GM19328 (cell line): Measurements from ENCODE around the gene SLC16A10.
"Not testable (repeated sequence)": the region's sequence is repeated elsewhere in the genome, so short reads cannot be mapped to it uniquely, and the experiment has no call there.

Experiments
- ATAC-seq: cut with Tn5 transposase; IDR thresholded peaks from one replicate; pipeline ENCODE4 v1.9.1; 2021; ENCODE audit warnings: mild to moderate bottlenecking, moderate library complexity; ENCODE audit not compliant: unreplicated experiment

Gene SLC16A10

DNA sequence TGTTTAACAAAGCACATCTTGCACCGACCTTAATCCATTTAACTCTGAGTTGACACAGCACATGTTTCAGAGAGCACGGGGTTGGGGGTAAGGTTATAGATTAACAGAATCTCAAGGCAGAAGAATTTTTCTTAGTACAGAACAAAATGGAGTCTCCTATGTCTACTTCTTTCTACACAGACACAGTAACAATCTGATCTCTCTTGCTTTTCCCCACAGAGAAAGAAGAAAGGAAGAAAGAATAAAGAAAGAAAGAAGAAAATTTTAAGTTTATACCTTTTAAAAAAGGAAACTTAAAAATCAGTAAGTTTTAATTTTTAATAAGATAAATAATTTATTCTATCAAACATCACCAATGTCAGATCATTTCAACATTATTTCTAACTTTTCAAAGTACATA, 168.5 kb downstream of the SLC16A10 start:
- not testable (repeated sequence) for ATAC-seq

DNA sequence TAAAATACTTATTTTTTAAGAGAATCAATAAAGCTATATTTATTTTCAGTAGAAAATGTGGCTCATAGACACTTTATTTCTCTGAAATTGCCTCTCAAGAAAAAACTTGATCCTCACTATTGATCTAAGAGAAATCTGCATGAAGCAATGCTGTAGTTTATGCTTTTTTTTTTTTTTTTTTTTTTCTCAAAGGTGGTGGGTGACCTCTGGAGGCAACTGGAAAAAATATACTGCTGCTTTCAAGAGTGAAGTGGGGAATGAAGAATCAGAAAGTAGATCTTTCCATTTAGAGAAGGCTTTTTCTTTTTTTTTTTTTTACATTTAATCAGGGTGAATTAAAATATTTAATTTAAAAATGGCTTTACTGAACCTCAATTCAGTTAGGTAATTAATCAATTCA, 169.3 kb downstream of the SLC16A10 start:
- ATAC-seq: no peak

DNA sequence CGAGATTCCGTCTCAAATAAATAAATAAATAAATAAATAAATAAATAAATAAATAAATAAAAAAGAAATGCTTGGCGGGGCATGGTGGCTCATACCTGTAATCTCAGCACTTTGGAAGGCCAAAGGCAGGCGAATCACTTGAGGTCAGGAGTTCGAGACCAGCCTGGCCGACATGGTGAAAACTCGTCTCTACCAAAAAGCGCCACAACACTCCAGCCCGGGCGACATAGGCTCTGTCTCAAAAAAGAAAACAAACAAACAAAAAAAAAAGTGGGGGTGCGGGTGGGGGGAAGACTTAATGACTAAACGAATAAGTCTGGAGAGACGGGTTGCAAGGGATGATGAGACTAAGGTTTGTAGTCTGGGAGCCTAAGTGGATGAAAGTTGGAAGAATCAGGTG, 170.7 kb downstream of the SLC16A10 start:
- ATAC-seq: no peak

DNA sequence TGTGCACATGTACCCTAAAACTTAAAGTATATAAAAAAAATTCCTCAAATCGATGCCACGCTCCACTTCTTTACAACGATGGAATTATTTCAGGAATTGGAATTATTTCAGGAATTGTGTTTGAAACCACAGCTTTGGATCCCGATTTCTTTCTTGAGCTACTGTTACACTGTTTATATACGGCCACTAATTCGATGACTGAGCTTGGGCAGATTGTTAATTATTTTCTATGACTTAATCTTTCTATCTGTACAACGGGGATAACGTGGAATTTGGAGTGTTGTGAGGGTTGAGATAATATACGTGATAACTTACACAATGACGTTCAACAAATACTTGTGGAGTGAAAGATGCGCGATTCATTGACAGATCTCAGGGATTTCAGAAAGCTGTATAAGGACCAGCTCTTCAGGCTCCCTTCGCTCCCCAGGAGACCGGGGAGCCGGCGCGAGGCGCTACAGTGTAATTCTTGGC, 171.3 kb downstream of the SLC16A10 start:
- ATAC-seq: no peak

DNA sequence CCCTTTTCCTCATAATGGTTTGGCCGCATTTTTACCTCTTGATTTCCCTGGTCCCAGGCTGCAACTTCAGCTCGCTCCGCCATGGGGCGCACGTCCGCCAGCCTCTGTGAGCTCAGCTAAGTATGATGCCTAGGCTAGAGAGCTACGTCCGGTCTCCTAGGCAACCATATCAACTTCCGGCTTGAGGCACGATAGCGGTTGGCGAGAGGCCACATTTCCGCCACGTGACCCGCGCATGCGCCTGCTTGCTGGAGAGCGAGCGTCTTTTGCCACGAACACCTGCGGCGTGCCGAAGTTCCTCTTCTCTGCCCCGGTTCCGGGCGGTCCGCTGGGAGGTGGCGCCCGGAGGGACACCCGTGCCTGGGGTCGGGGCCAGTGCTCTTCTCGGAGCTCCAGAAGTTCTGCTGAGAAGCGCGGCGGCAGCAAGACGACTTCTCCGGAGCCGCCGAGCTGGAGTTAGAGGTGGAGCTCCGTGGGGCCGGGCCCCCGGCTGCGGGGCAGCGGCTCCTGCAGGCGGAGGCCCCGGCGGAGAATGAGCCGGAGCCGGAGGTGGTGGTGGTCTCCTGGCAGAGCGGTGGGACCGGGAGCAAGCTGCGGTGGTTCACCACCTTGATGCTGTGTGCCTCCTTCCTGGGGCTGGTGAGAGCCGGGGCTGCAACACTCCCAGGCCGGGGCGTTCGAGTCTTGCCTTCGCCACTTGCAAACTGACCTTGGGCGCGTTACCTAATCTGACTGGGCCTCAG, 172.0 kb downstream of the SLC16A10 start:
- ATAC-seq: peak; percentile 98

DNA sequence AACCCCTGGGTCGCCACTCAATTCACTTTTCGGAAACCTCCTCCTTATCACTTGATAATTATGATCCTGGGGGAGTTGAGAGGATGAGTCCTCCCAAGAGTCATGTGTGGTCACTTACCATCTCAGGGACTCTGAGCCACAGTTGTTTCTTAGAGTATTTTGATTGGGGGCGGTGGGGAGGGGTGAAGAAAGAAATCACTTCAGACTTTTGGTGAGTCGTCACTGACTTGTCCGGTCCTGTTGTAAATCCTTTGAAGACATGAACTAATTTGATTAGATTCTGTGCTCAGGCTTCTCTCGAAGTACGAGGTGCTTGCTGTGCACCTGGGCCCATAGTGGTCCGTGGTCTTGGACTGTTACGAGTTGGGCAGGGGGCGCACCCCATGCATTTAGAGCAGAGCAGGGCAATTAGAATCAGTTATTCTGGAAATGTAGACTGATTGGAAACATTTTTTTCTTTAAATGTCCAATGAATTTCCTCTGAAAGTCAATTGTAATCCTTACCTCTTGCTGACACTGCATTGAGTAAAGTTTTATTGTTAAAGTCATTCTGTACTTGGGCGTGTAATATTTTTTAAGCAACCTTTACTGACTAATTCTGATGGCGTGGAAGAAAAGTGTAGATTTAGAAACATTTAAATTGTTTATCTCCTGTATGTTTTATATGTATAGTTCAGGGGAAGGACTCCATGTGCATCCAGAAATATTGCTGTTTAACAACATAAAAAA, 173.4 kb downstream of the SLC16A10 start:
- no peak for ATAC-seq

DNA sequence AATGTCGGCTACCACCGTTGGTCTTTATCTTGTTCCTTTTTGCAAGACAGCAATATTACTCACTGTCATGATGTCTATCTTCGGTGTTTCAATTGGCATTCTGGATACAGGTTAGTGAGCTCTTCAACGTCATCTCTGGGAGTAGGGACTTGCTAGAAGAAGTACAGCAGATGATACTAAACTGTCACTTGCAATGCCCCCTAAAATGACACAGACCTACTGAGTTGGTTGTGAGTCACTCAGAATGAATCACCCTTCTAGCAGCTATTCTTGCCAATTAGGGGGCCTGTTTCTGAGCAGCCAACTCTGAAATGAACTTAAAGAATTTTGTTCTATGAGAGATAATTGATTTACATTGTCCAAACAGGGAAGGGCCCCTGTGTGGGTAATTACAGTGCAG, 176.5 kb downstream of the SLC16A10 start:
- no peak for ATAC-seq

DNA sequence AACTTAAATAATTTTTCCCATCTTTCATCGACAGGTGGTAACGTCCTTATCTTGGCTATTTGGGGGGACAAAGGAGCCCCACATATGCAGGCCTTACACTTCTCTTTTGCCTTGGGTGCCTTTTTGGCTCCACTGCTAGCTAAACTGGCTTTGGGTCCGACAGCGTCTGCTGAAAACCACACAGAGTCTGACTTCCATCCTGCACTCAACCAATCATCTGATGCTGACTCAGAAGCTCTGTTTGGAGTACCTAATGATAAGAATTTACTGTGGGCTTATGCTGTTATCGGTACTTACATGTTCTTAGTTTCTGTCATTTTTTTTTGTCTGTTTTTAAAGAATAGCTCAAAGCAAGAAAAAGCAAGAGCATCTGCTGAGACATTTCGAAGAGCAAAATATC, 178.5 kb downstream of the SLC16A10 start:
- no peak for ATAC-seq

DNA sequence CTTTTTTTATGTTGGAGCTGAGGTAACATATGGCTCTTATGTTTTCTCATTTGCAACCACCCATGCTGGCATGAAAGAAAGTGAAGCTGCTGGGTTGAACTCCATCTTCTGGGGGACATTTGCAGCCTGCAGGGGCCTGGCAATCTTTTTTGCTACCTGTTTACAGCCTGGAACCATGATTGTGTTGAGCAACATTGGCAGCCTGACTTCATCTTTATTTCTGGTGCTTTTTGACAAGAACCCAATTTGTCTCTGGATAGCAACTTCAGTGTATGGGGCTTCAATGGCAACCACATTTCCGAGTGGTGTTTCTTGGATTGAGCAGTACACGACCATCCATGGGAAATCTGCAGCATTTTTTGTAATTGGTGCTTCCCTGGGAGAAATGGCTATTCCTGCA, 179.0 kb downstream of the SLC16A10 start:
- no peak for ATAC-seq

DNA sequence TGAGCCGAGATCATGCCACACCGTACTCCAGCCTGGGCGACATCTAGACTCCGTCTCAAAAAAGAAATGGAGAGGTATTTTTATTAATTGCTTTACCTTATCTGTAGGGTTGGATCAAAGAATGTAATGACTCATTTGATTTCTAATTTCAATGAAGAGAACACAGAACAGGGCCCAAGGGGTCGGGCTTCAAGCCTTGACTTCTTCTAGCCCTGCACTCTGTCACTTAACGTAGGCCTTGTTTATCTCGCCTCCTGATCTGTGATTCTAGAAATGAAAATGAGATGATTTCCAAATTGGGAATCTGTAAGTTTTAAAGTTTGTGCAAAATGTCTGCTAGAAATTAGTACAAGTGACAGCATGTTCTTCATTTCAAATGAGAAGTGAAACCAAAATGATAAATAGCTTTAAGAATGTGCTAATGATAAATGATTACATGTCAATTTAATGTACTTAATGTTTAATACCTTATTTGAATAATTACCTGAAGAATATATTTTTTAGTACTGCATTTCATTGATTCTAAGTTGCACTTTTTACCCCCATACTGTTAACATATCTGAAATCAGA, 180.5 kb downstream of the SLC16A10 start:
- no peak for ATAC-seq

DNA sequence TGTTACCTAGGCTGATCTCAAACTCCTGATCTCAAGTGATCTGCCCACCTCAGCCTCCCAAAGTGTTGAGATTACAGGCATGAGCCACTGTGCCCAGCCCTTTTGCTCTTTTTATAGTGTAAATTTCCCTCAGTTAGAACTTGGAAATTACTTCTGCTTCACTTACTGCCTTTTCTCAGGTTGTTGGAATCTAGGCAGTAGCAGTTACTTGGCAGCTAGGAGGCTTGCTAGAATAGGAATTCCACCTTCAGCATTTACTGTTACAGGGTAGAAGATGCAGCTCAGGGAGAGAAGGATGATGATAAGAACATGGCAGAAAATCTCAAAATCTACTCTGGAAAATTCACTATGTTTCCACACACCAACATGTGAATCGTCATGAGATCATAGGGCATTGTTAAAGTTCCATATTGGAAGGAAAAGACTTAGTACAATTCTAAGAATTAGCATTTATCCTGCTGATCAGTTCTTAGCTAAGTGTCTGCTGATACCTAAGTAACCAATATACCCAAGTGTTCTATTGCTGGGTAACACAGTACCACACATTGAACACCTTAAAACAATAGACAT, 182.2 kb downstream of the SLC16A10 start:
- no peak for ATAC-seq

DNA sequence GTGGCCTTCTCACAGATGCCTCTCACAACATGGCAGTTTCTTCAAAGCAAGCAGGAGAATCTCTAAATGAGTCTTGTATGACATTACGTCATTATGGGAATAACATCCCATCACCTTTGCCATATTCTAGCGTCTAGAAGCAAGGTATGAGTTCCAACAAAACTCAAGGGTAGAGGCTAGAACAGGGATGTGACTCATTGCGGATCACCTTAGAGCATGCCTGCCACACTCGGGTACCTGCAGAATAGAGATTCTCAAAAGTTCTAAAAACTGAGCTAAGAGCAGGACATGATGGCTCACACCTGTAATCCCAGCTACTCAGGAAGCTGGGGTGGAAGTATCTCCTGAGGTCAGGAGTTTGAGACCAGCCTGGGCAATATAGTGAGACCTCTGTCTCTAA, 182.8 kb downstream of the SLC16A10 start:
- no peak for ATAC-seq

DNA sequence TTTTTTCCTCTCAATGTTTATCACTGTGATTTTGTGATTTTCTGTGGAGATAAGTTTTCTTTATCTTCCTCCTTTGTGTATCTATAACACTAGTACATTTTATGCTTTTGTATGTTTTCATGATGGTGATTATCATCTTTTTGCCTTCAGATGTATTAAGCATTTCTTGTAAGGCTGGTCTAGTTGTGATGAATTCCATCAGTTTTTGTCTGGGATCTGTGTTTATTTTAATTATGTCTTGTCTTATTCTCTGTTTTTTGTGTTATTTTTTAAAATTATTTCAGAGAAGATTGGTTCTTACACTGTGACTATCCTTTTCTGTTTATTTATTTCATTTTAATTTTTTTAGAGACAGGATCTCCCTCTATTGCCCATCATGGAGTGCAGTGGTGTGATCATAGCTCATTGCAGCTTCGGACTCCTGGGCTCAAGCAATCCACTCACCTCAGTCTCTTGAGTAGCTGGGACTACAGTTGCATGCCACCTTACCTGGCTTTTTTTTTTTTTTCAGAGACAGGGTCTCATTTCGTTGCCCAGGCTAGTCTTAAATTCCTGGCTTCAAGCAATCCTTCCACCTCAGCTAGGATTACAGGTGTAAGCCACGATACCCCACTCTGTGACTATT, 187.4 kb downstream of the SLC16A10 start:
- no peak for ATAC-seq

DNA sequence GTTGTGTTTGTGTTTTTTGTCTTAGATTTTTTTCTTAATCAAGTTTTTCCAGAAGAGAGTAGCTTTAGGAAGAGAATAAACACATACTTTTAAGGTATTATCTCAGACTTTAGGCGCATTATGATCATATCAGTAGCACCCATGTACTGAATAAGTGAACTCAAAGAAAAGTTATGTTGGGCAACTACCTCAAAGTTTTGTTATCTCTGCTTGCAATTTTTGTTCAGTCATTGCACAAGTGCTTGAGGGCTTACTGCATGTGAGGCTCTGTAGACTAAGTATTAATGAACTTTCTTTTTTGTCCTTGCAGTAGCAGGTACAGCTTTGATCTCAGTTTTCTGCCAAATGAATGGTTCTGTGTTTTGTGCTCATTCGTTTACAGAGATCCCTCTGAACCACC, 189.0 kb downstream of the SLC16A10 start:
- no peak for ATAC-seq

DNA sequence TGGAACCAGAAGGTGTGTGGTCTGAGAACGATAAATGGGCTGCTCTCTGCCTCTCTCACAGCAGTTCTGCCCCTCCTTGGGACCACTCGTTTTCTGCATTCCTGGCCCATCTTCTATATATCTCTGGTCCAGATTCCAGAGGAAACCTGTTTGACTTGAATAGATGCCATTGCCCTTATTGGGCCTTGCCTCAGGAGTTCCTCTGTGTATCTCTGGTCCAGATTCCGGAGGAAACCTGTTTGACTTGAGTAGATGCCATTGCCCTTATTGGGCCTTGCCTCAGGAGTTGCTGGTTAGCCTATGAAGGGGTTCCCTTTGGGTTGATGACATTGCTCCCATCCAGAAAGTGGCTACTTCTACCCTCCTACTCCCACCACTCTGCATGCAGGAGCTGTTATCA, 189.4 kb downstream of the SLC16A10 start:
- ATAC-seq: no peak

DNA sequence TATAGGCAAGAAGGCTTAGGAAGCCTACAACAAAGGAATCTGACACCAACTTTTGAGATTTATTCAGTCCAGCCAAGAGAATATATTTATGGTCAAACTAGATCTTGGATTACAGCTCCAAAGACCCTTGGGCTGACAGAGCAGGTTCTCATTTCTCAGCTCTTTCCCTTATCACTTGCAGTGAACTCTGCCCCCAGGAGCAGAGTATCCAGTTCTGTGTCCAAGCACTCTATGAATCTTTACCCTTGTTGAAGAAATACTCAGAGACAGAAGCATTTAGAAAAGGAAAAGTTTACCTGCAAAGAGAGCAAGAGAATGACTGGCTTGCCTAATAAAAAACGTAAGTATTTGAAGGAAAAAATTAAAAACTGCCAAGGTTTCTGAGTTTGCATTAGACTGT, 190.5 kb downstream of the SLC16A10 start:
- ATAC-seq: no peak

DNA sequence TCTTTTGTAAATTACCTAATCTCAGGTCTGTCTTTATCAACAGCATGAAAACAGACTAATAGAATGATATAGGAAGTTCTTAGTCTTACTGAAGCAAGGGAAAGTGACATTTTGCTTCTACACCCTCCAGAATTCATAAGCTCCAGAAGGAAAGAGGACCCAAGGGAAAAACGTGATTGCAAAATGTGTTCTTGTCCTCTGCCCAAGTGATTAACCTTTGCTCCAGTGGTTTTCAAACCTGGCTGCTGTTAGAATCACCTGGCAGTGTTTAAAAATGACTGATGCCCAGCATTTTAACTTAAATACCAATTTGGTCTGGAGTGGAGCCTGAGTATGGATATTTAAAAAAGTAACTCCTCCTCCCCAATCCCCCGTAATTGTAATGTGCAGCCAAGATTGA, 191.4 kb downstream of the SLC16A10 start:
- no peak for ATAC-seq

DNA sequence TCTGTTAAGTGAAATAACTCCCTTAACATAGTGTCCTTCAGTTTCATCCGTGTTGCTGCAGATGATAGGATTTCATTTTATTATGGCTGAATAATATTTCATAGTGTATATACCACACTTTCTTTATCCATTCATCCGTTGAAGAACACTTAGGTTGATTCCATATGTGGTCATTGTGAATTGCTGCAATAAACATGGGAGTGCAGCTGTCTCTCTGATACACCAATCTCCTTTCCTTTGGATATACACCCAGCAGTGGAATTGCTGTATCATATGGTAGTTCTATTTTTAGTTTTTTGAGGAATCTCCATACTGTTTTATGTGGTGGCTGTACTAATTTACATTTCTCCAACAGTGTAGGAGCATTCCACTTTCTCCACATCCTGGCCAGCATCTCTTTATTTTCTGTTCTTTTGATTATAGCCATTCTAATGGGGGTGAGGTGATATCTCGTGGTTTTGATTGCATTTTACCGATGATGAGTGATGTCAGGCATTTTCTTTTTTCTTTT, 193.2 kb downstream of the SLC16A10 start:
- no peak for ATAC-seq
